Neural progenitor cell (in vitro differentiated cells): ENCODE results near the gene KCNB1. TPM values are rescaled to one million over a fixed set of nuclear protein-coding genes. Genes with fewer than 3 reads are reported as not detected.

Source experiments
- DNase-seq: peaks from one replicate; pipeline ENCODE4 v3.0.0-alpha.2; 2016; ENCODE audit warnings: low spot score
- H2AFZ ChIP-seq: fragments of 200-600 bp; sonication (generic); replicated peaks from 2 replicates; pipeline ENCODE4 v1.6.1; 2016; ENCODE audit warnings: antibody characterized with exemption
- H3F3A ChIP-seq: fragments of 200-600 bp; sonication (generic); 2 replicates; pipeline ENCODE4 v1.6.1; 2016; ENCODE audit warnings: antibody characterized with exemption, low read depth
- H3K27ac ChIP-seq: fragments of 200-600 bp; sonication (generic); 2 replicates; pipeline ENCODE4 v1.5.1; 2016; ENCODE audit warnings: mild to moderate bottlenecking
- H3K27me3 ChIP-seq: fragments of 200-600 bp; sonication (generic); 2 replicates; pipeline ENCODE4 v1.6.1; 2016; ENCODE audit warnings: mild to moderate bottlenecking, moderate library complexity
- H3K36me3 ChIP-seq: fragments of 200-600 bp; sonication (generic); 2 replicates; pipeline ENCODE4 v1.5.1; 2016
- H3K4me1 ChIP-seq: fragments of 200-600 bp; sonication (generic); 2 replicates; pipeline ENCODE4 v1.6.1; 2016; ENCODE audit warnings: mixed run types
- H3K4me2 ChIP-seq: fragments of 200-600 bp; sonication (generic); 2 replicates; pipeline ENCODE4 v1.6.1; 2016
- H3K4me3 ChIP-seq: fragments of 200-600 bp; sonication (generic); 2 replicates; pipeline ENCODE4 v1.5.1; 2016
- H3K79me2 ChIP-seq: fragments of 200-600 bp; sonication (generic); 2 replicates; pipeline ENCODE4 v1.6.1; 2016; ENCODE audit warnings: low read depth
- H3K9ac ChIP-seq: fragments of 200-600 bp; sonication (generic); 2 replicates; pipeline ENCODE4 v1.6.1; 2016
- H3K9me3 ChIP-seq: fragments of 200-600 bp; sonication (generic); 2 replicates; pipeline ENCODE4 v1.5.1; 2016; ENCODE audit warnings: low read depth
- H4K20me1 ChIP-seq: fragments of 200-600 bp; sonication (generic); 2 replicates; pipeline ENCODE4 v1.6.1; 2016; ENCODE audit warnings: low read depth
- H3K27ac Mint-ChIP-seq: 3 replicates; pipeline ENCODE4 v1.8.0; 2021; ENCODE audit warnings: mixed read lengths
- H3K27me3 Mint-ChIP-seq: 2 replicates; pipeline ENCODE4 v1.8.0; 2022; ENCODE audit warnings: low read depth, mild to moderate bottlenecking, inconsistent platforms, moderate library complexity, mixed read lengths; ENCODE audit not compliant: insufficient read depth
- H3K36me3 Mint-ChIP-seq: 3 replicates; pipeline ENCODE4 v1.8.0; 2021; ENCODE audit warnings: mixed read lengths
- H3K4me1 Mint-ChIP-seq: 3 replicates; pipeline ENCODE4 v1.8.0; 2021; ENCODE audit warnings: mixed read lengths
- H3K4me3 Mint-ChIP-seq: 3 replicates; pipeline ENCODE4 v1.8.0; 2021; ENCODE audit warnings: mild to moderate bottlenecking, moderate library complexity, mixed read lengths
- H3K9me3 Mint-ChIP-seq: 3 replicates; pipeline ENCODE4 v1.8.0; 2020; ENCODE audit warnings: mixed read lengths
- EZH2 ChIP-seq: fragments of 200-600 bp; sonication (generic); IDR thresholded peaks from 2 replicates; pipeline ENCODE4 v1.6.1; 2017; ENCODE audit warnings: antibody characterized with exemption, mild to moderate bottlenecking, moderate library complexity
- EZH2phosphoT487 ChIP-seq: fragments of 200-600 bp; sonication (generic); IDR thresholded peaks from 2 replicates; pipeline ENCODE4 v1.6.1; 2017; ENCODE audit warnings: antibody characterized with exemption
- total RNA-seq: library from RNA; depleted of rRNA; stranded (reverse); fragments of >200 nt; gene quantifications from 2 replicates; pipeline ENCODE4 v1.2.3, GENCODE V29; 2015; ENCODE audit warnings: low replicate concordance
- TF ChIP-seq, protein P1 (sequence below): fragments of 200-600 bp; sonication (generic); IDR thresholded peaks from 2 replicates; pipeline ENCODE4 v1.5.1; 2017; ENCODE audit warnings: antibody characterized with exemption, mild to moderate bottlenecking

Gene KCNB1
- total RNA-seq, 1 donor from 2014 or later: 0.97 TPM

DNA sequence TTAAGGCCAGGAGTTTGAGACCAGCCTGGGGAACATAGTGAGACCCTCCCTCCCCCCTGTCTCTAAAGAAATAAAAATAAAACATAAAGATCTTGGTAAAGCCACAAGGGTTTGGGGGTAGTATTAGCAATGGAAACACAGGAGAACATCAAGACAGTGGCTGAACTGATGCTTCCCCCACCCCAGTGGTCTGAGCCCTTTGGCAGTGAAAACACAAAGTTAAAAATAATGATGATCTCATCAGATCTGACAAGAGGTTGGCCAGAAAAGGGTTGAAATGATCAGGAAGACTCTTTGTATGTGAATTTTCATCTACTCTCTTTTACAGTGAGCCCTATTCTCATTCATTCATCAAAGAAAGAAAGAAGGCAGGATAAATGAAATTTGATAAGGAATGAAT is 93.7 kb downstream of the KCNB1 start:
- Histone ChIP-seq H3K4me3 (no peak overlapping the region), H4K20me1 (peaks cover 6% of the 10 kb centered on the region), H3K27ac (no peak overlapping the region), H3K79me2 (no peaks in the 10 kb centered on the region), H3K36me3 (no peaks in the 10 kb centered on the region), H3K4me2 (no peak overlapping the region), H3K9ac (no peak overlapping the region), H3K27me3 (no peaks in the 10 kb centered on the region), H2AFZ (no peak overlapping the region), H3F3A (peaks cover 15% of the 10 kb centered on the region), H3K4me1 (peaks cover 11% of the 10 kb centered on the region), H3K9me3 (no peaks in the 10 kb centered on the region)
- no peak overlapping the region for H3K4me3 Mint-ChIP-seq
- no peaks in the 10 kb centered on the region for H3K36me3 Mint-ChIP-seq
- H3K4me1 Mint-ChIP-seq: peaks cover 16% of the 10 kb centered on the region
- no peak overlapping the region for H3K27ac Mint-ChIP-seq
- peaks cover 4% of the 10 kb centered on the region for H3K27me3 Mint-ChIP-seq
- no peaks in the 10 kb centered on the region for H3K9me3 Mint-ChIP-seq
- TF ChIP-seq EZH2phosphoT487 (no peak), EZH2 (no peak)
- TF ChIP-seq, protein P1, sequence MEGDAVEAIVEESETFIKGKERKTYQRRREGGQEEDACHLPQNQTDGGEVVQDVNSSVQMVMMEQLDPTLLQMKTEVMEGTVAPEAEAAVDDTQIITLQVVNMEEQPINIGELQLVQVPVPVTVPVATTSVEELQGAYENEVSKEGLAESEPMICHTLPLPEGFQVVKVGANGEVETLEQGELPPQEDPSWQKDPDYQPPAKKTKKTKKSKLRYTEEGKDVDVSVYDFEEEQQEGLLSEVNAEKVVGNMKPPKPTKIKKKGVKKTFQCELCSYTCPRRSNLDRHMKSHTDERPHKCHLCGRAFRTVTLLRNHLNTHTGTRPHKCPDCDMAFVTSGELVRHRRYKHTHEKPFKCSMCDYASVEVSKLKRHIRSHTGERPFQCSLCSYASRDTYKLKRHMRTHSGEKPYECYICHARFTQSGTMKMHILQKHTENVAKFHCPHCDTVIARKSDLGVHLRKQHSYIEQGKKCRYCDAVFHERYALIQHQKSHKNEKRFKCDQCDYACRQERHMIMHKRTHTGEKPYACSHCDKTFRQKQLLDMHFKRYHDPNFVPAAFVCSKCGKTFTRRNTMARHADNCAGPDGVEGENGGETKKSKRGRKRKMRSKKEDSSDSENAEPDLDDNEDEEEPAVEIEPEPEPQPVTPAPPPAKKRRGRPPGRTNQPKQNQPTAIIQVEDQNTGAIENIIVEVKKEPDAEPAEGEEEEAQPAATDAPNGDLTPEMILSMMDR: no peak
- no peak for DNase-seq

DNA sequence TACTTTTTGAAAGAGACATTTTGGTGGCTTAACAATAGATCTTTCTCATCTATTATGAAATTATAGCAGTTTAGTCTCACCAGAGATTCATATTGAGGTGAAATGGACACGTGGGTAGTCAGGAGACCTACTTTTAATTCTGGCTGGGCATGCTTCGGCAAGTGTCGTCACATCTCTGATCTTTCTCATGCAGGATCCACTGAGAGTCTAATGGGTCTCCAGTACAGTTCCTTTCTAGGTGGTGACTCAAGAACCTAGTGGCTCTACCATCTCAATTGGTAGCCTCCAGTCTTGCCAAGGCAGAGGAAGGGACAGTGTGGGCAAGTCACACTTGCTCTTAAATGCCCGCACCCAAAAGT is 94.9 kb downstream of the KCNB1 start:
- no peak for DNase-seq
- no peaks in the 10 kb centered on the region for H3K9me3 ChIP-seq
- no peak overlapping the region for H3K4me3 Mint-ChIP-seq

DNA sequence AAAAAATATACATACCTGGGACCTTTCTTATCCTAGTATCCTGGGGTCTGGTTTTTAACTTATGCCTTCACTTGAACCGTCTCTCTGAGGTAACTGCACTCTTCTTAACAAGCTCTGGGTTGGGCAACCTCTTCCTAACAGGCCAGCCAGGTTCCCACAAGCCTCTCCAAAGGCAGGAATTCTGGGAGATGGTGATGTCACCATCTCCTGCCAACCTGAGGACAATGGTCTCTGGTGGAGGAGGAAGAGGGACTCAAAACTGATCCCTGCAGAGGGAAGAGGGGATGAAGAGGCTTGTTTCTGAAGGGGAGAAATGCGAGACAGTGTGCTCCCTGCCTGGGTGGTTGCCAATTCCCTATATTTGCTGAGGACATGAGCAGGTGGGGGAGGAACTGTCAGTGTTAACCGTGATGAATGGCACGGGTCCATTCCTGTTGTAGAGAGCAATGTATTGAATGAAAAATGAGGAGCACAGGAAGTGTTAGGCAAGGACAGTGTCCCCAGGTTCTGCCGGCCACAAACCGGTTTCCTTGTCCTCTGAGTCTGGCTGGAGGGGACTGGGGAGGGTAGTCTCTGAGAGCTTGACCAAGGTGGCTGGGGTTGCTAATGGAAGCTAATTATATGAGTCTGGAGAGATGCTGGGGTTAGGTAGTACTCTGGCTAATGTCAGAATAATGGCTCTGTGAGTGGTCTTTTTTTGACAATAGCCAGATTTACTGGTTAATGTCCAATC is 95.5 kb downstream of the KCNB1 start:
- H3K27ac ChIP-seq: no peak overlapping the region
- H3K9me3 ChIP-seq: no peaks in the 10 kb centered on the region
- DNase-seq: no peak
- Mint-ChIP-seq H3K4me3 (no peak overlapping the region), H3K36me3 (no peaks in the 10 kb centered on the region), H3K27ac (peak overlapping the region; percentile 10), H3K27me3 (peaks cover 7% of the 10 kb centered on the region), H3K4me1 (peaks cover 16% of the 10 kb centered on the region), H3K9me3 (no peaks in the 10 kb centered on the region)
- peaks cover 11% of the 10 kb centered on the region for H3K4me1 ChIP-seq
- peaks cover 7% of the 10 kb centered on the region for H4K20me1 ChIP-seq
- H3K27me3 ChIP-seq: no peaks in the 10 kb centered on the region
- no peaks in the 10 kb centered on the region for H3K79me2 ChIP-seq
- TF ChIP-seq EZH2phosphoT487: no peak
- no peak overlapping the region for H3K9ac ChIP-seq
- no peak overlapping the region for H2AFZ ChIP-seq
- no peak overlapping the region for H3K4me2 ChIP-seq
- H3K36me3 ChIP-seq: no peaks in the 10 kb centered on the region
- peaks cover 16% of the 10 kb centered on the region for H3F3A ChIP-seq
- H3K4me3 ChIP-seq: no peak overlapping the region

More for the DNA sequence above, 94.9 kb downstream of the KCNB1 start:
- peaks cover 16% of the 10 kb centered on the region for H3F3A ChIP-seq
- no peak overlapping the region for H3K4me3 ChIP-seq
- Mint-ChIP-seq H3K36me3 (no peaks in the 10 kb centered on the region), H3K27ac (no peak overlapping the region), H3K4me1 (peaks cover 16% of the 10 kb centered on the region), H3K9me3 (no peaks in the 10 kb centered on the region), H3K27me3 (peaks cover 7% of the 10 kb centered on the region)
- H3K4me1 ChIP-seq: peaks cover 11% of the 10 kb centered on the region
- no peaks in the 10 kb centered on the region for H3K36me3 ChIP-seq
- H4K20me1 ChIP-seq: peaks cover 7% of the 10 kb centered on the region
- H3K79me2 ChIP-seq: no peaks in the 10 kb centered on the region
- no peak overlapping the region for H3K9ac ChIP-seq
- H3K27ac ChIP-seq: no peak overlapping the region
- H2AFZ ChIP-seq: no peak overlapping the region
- no peak overlapping the region for H3K4me2 ChIP-seq
- TF ChIP-seq EZH2 (no peak), EZH2phosphoT487 (no peak)
- TF ChIP-seq, protein P1: no peak
- H3K27me3 ChIP-seq: no peaks in the 10 kb centered on the region

DNA sequence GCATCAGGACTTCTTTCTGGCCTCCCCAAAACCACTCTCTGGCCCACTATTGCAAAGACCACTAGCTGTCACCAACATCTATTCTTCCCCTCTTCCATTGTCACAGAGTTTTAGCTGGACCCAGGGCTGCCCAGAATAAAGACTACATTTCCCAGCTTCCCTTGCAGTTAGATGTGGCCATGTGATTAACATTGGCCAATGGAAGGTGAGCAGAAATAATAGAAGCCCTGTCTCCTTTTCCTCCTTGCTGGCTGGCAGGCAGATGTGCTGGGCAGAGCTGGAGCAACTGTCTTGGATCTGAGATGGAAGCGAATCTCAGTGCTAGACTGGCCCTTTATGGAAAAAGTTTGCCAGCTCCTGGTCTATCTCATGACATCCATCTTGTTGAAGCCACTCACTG is 97.0 kb downstream of the KCNB1 start:
- H3K36me3 ChIP-seq: no peaks in the 10 kb centered on the region
- H3K27me3 ChIP-seq: no peaks in the 10 kb centered on the region
- H3K27ac ChIP-seq: no peak overlapping the region
- peaks cover 7% of the 10 kb centered on the region for H4K20me1 ChIP-seq
- H3K4me2 ChIP-seq: no peak overlapping the region
- Mint-ChIP-seq H3K4me1 (peaks cover 20% of the 10 kb centered on the region), H3K36me3 (no peaks in the 10 kb centered on the region), H3K27ac (peak overlapping the region; percentile 26), H3K9me3 (no peaks in the 10 kb centered on the region), H3K4me3 (no peak overlapping the region), H3K27me3 (peaks cover 7% of the 10 kb centered on the region)
- H3K4me1 ChIP-seq: peaks cover 14% of the 10 kb centered on the region
- H2AFZ ChIP-seq: no peak overlapping the region
- peak; percentile 71 for DNase-seq
- no peaks in the 10 kb centered on the region for H3K79me2 ChIP-seq
- no peak for TF ChIP-seq EZH2phosphoT487
- TF ChIP-seq, protein P1: no peak
- TF ChIP-seq EZH2: no peak
- no peak overlapping the region for H3K9ac ChIP-seq
- H3K9me3 ChIP-seq: no peaks in the 10 kb centered on the region
- H3K4me3 ChIP-seq: no peak overlapping the region
- H3F3A ChIP-seq: peaks cover 16% of the 10 kb centered on the region
